CD14-positive monocyte (primary cell): ENCODE results near the gene SYNPO. TPM values are rescaled to one million over a fixed set of nuclear protein-coding genes. Genes with fewer than 3 reads are reported as not detected.

ENCODE experiments used
- DNase-seq, 3 donors: peaks; one replicate each; pipeline ENCODE4 v3.0.0-alpha.2; 2011 to 2022
- H2AFZ ChIP-seq: 2 replicates; pipeline ENCODE4 v1.6.0; 2012; ENCODE audit warnings: mild to moderate bottlenecking, low read depth, low read length, inconsistent platforms; ENCODE audit not compliant: insufficient read depth, poor library complexity, severe bottlenecking
- H3K27ac ChIP-seq, 2 donors: 1 replicate in 1 of 2; 2 replicates in 1 of 2; pipeline ENCODE4 v1.5.1; 2012 to 2013; ENCODE audit warnings: low read length in 2 of 2, control low read depth in 1 of 2, inconsistent platforms in 1 of 2, low read depth in 1 of 2, mild to moderate bottlenecking in 1 of 2
- H3K27me3 ChIP-seq, 2 donors: one replicate each; pipeline versions ENCODE4 v1.6.0 to v1.6.1; 2011 to 2013; ENCODE audit warnings: low read length in 2 of 2; ENCODE audit not compliant: control insufficient read depth in 2 of 2, insufficient read depth in 2 of 2
- H3K36me3 ChIP-seq, 2 donors: replicated peaks in 1 of 2; 1 replicate in 1 of 2; 2 replicates in 1 of 2; pipeline versions ENCODE4 v1.5.1 to v1.6.1; 2012 to 2013; ENCODE audit warnings: low read length in 2 of 2, control low read depth in 1 of 2, inconsistent platforms in 1 of 2, mild to moderate bottlenecking in 1 of 2; ENCODE audit not compliant: insufficient read depth in 2 of 2, control insufficient read depth in 1 of 2
- H3K4me1 ChIP-seq, 2 donors: 1 replicate in 1 of 2; 2 replicates in 1 of 2; pipeline versions ENCODE4 v1.5.1 to v1.6.1; 2012 to 2013; ENCODE audit warnings: low read length in 2 of 2, control low read depth in 1 of 2, inconsistent platforms in 1 of 2, mild to moderate bottlenecking in 1 of 2, moderate library complexity in 1 of 2; ENCODE audit not compliant: insufficient read depth in 2 of 2, control insufficient read depth in 1 of 2
- H3K4me2 ChIP-seq: replicated peaks from 2 replicates; pipeline ENCODE3; 2012; ENCODE audit warnings: low read length, moderate library complexity, mild to moderate bottlenecking; ENCODE audit not compliant: poor library complexity, severe bottlenecking; ENCODE audit errors: extremely low read depth
- H3K4me3 ChIP-seq, 3 experiments: fragments of 200-600 bp in 1 of 3; sonication (generic) in 1 of 3; replicated peaks in 1 of 3; 1 replicate in 2 of 3; 2 replicates in 1 of 3; pipeline ENCODE4 v1.5.1; 2011 to 2013; ENCODE audit warnings: low read length in 3 of 3, mild to moderate bottlenecking in 3 of 3, control low read depth in 2 of 3, low read depth in 2 of 3, inconsistent platforms in 1 of 3, moderate library complexity in 1 of 3
- H3K79me2 ChIP-seq: 2 replicates; pipeline ENCODE4 v1.6.0; 2012; ENCODE audit warnings: mild to moderate bottlenecking, control low read depth, inconsistent platforms, low read length, moderate library complexity; ENCODE audit not compliant: insufficient read depth
- H3K9ac ChIP-seq: 2 replicates; pipeline ENCODE4 v1.6.0; 2017; ENCODE audit warnings: low read length, mild to moderate bottlenecking; ENCODE audit not compliant: insufficient read depth, poor library complexity, severe bottlenecking
- H3K9me3 ChIP-seq, 2 donors: replicated peaks in 1 of 2; 1 replicate in 1 of 2; 2 replicates in 1 of 2; pipeline versions ENCODE4 v1.5.1 to v1.6.1; 2012 to 2013; ENCODE audit warnings: low read length in 2 of 2, control low read depth in 1 of 2; ENCODE audit not compliant: control insufficient read depth in 1 of 2, insufficient read depth in 1 of 2
- H4K20me1 ChIP-seq: 2 replicates; pipeline ENCODE4 v1.6.0; 2012; ENCODE audit warnings: mild to moderate bottlenecking, low read length, control low read depth, moderate library complexity; ENCODE audit not compliant: insufficient read depth
- H3K27ac Mint-ChIP-seq, 7 donors: one replicate each; pipeline ENCODE4 v1.8.0; 2020; ENCODE audit warnings: mild to moderate bottlenecking in 7 of 7, mixed read lengths in 7 of 7, moderate library complexity in 6 of 7, inconsistent platforms in 2 of 7
- H3K27me3 Mint-ChIP-seq, 3 donors: one replicate each; pipeline ENCODE4 v1.8.0; 2021 to 2022; ENCODE audit warnings: low read depth in 3 of 3, mild to moderate bottlenecking in 3 of 3, mixed read lengths in 3 of 3, moderate library complexity in 3 of 3, inconsistent platforms in 1 of 3
- H3K36me3 Mint-ChIP-seq, 2 donors: one replicate each; pipeline ENCODE4 v1.8.0; 2020; ENCODE audit warnings: mixed read lengths in 2 of 2, inconsistent platforms in 1 of 2, mild to moderate bottlenecking in 1 of 2
- H3K4me1 Mint-ChIP-seq: one replicate; pipeline ENCODE4 v1.8.0; 2020; ENCODE audit warnings: mild to moderate bottlenecking, mixed read lengths
- H3K4me3 Mint-ChIP-seq, 2 donors: one replicate each; pipeline ENCODE4 v1.8.0; 2020; ENCODE audit warnings: mild to moderate bottlenecking in 2 of 2, mixed read lengths in 2 of 2, moderate library complexity in 1 of 2
- H3K9me3 Mint-ChIP-seq, 7 donors: one replicate each; pipeline ENCODE4 v1.8.0; 2020 to 2022; ENCODE audit warnings: mixed read lengths in 7 of 7, mild to moderate bottlenecking in 6 of 7, moderate library complexity in 6 of 7, inconsistent platforms in 2 of 7
- CTCF ChIP-seq: fragments of 200-600 bp; IDR thresholded peaks from one replicate; pipeline ENCODE4 v1.8.0; 2022; ENCODE audit warnings: antibody characterized with exemption, mild to moderate bottlenecking
- WGBS: methylation state at CpG from one replicate; pipeline ENCODE4 v1.1.5; 2013; ENCODE audit warnings: missing lambda C conversion rate; ENCODE audit not compliant: insufficient coverage; 5-methylcytosine and 5-hydroxymethylcytosine counted together
- intact Hi-C, 2 donors: fragments of 100-400 bp; cut with micrococcal nuclease; formaldehyde crosslinking; loops; one replicate each; pipeline versions ENCODE4 v1.15.0 to v1.15.1; 2023
- polyA plus RNA-seq, 3 donors: library from polyadenylated mRNA; depleted of rRNA in 1 of 3; unstranded in 2 of 3; stranded (reverse) in 1 of 3; fragments of 300-500 nt in 2 of 3; fragments of >200 nt in 1 of 3; fragmentation: Illumina TruSeq in 2 of 3; gene quantifications; 1 replicate in 2 of 3; 2 replicates in 1 of 3; pipeline ENCODE4 v1.2.3, GENCODE V29; 2012 to 2021

SYNPO gene
- polyA plus RNA-seq, 3 donors = not detected

GRCh38 chr5:150658121-150658520 is 17.7 kb downstream of the SYNPO start:
- no peak overlapping the region for H3K4me3 Mint-ChIP-seq
- peaks cover 0 to 4% of the 10 kb centered on the region in 2 donors for H3K27me3 ChIP-seq
- no peak overlapping the region for H3K27ac ChIP-seq
- H3K9me3 Mint-ChIP-seq = peaks cover 0 to 2% (median 0%) of the 10 kb centered on the region in 7 donors
- no peak overlapping the region for H3K4me3 ChIP-seq
- no peak overlapping the region for H3K9ac ChIP-seq
- H3K36me3 ChIP-seq = no peaks in the 10 kb centered on the region
- H3K79me2 ChIP-seq = no peaks in the 10 kb centered on the region
- no peaks in the 10 kb centered on the region for H3K9me3 ChIP-seq
- no peaks in the 10 kb centered on the region for H4K20me1 ChIP-seq
- peaks cover 9% of the 10 kb centered on the region for H3K4me1 Mint-ChIP-seq
- intact Hi-C loops = loop anchor here (5.0 to 10.0 kb wide), 3 partner anchors 96 to 203 kb away; no protein-coding TSS in a partner anchor
- H3K27ac Mint-ChIP-seq = peak overlapping the region in 1 of 7 donors; percentile 46
- DNase-seq = no peak
- H3K4me1 ChIP-seq = peaks cover 9 to 14% of the 10 kb centered on the region in 2 donors
- WGBS = 97% methylated on average over 4 of the region's 4 CpGs
- peaks cover 6 to 11% (median 9%) of the 10 kb centered on the region in 3 donors for H3K27me3 Mint-ChIP-seq
- H3K36me3 Mint-ChIP-seq = no peaks in the 10 kb centered on the region
- TF ChIP-seq CTCF = no peak
- H3K4me2 ChIP-seq = no peak overlapping the region
- no peak overlapping the region for H2AFZ ChIP-seq

DNA sequence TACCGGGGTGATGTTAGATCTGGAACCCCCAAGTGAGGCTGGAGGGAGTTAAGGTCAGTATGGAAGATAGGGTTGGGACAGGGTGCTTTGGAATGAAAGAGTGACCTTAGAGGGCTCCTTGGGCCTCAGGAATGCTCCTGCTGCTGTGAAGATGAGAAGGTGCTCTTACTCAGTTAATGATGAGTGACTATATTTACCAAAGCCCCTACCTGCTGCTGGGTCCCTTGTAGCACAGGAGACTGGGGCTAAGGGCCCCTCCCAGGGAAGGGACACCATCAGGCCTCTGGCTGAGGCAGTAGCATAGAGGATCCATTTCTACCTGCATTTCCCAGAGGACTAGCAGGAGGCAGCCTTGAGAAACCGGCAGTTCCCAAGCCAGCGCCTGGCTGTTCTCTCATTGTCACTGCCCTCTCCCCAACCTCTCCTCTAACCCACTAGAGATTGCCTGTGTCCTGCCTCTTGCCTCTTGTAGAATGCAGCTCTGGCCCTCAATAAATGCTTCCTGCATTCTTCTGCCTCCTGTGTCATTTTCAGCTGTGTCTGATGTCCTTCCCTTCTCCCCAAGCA is 18.3 kb downstream of the SYNPO start:
- H3K4me3 Mint-ChIP-seq = no peak overlapping the region
- Histone ChIP-seq H3K27ac (no peak overlapping the region), H3K4me3 (no peak overlapping the region), H3K9me3 (no peaks in the 10 kb centered on the region), H2AFZ (no peak overlapping the region), H3K79me2 (no peaks in the 10 kb centered on the region), H4K20me1 (no peaks in the 10 kb centered on the region), H3K4me2 (no peak overlapping the region), H3K9ac (no peak overlapping the region), H3K27me3 (peaks cover 0 to 4% of the 10 kb centered on the region in 2 donors), H3K36me3 (no peaks in the 10 kb centered on the region), H3K4me1 (peaks cover 9 to 14% of the 10 kb centered on the region in 2 donors)
- H3K36me3 Mint-ChIP-seq = no peaks in the 10 kb centered on the region
- intact Hi-C loops = loop anchor here (5.0 to 10.0 kb wide), 3 partner anchors 96 to 204 kb away; no protein-coding TSS in a partner anchor
- no peak for TF ChIP-seq CTCF
- H3K27me3 Mint-ChIP-seq = peaks cover 6 to 11% (median 9%) of the 10 kb centered on the region in 3 donors
- 50% methylated on average over 2 of the region's 3 CpGs for WGBS
- peaks cover 9% of the 10 kb centered on the region for H3K4me1 Mint-ChIP-seq
- peaks cover 0 to 2% (median 0%) of the 10 kb centered on the region in 7 donors for H3K9me3 Mint-ChIP-seq
- no peak for DNase-seq
- no peak overlapping the region for H3K27ac Mint-ChIP-seq
